GM19023 (cell line): ENCODE measurements around the gene SHCBP1.
"Not testable (repeated sequence)": the region's sequence is repeated elsewhere in the genome, so short reads cannot be mapped to it uniquely, and the experiment has no call there.

Source experiments
- ATAC-seq: cut with Tn5 transposase; IDR thresholded peaks from one replicate; pipeline ENCODE4 v1.9.1; 2021; ENCODE audit warnings: mild to moderate bottlenecking, moderate library complexity; ENCODE audit not compliant: unreplicated experiment

Gene SHCBP1

DNA sequence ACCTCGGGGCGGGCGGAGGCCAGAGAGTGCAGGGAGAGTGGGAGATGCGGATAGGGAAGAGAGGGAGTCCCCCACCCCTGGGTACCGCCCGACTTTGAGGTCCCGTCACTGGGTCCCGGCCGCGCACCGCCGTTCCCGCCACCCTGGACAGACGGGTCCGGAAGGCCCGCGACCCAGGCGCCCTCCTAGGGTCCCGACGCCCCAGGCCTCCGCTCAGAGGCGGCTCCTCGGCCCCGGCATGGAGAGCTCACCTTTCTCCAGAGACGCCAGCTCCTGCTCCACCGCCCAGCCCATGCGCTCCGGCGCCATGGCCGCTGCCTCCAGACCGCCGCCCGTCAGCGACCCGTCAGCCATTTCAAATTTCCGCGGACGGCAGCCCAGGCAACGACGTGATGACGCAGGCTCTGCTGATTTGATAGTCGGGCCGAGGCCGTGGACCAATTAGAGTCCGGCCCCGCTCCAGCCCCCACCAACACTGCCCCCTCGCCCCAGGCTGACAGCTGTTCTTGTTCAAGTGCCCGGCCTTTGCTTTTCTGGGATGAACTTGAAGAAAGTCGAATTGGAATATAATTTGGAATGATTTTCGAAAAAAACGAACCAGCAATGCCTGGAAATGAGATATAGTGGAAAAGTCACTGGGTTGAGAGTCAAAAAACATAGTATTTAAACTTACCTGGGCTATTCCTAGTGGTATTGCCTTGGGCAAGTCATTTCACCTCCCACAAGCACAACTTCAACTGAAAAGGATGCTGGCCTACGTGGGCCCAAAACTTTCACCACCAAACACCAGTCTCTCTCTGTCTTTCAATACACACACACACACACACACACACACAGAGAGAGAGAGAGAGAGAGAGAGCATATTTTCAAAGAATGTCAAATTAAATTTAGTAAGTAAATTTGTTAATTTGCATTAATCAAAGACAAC is at the start of gene SHCBP1:
SHCBP1 (minus strand) TSS at position 374 of the 928 bp plus-strand sequence; CDS start at position 354, 20 bp downstream.
- ATAC-seq, result peak; percentile 95

- no peak for ATAC-seq
Measured at GRCh38 chr16:46662123-46662522, 40.9 kb upstream of the SHCBP1 start.

DNA sequence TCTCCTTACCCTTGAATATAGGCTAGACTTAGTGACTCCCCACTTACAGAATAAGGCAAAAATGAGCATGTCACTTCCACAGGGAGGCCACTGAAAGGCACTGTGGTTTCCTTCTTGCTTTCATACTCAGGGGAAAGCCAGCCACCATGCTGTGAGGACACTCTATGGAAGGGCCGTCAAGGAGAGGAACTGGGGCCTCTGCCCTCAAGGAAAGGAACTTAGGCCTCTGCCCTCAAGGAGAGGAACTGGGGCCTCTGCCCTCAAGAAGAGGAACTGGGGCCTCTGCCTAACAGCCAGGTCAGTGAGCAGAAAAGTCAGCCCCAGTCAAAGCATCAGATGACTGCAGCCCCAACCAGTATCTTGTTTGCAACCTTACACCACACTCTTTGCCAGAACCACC is 37.7 kb upstream of the SHCBP1 start:
- peak; percentile 89 for ATAC-seq

- no peak for ATAC-seq
Measured at GRCh38 chr16:46651305-46651704, 30.1 kb upstream of the SHCBP1 start.

DNA sequence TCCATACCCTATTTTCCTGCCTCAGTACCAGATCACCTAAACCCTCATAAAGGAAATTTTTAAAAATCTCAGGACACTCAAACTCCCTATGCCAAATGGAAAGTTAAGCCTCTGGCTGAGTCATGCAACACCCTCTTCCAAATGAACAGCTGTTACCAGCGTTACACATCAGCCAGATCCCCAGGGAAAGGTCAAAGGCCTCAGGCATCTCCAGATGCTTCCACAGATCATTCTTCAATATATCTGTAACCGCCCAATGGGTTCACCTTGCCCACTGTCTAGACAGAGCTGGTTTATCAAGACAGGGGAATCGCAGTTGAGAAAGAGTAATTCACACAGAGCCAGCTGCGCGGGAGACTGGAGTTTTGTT is 29.1 kb upstream of the SHCBP1 start:
- ATAC-seq, result no peak

- ATAC-seq, result no peak
Measured at GRCh38 chr16:46649588-46650253, 28.5 kb upstream of the SHCBP1 start.

GRCh38 chr16:46648656-46649055 is 27.5 kb upstream of the SHCBP1 start:
- no peak for ATAC-seq

GRCh38 chr16:46638947-46639925 is 18.1 kb upstream of the SHCBP1 start:
- no peak for ATAC-seq

- ATAC-seq, result no peak
Measured at GRCh38 chr16:46632778-46633733, 11.9 kb upstream of the SHCBP1 start.

DNA sequence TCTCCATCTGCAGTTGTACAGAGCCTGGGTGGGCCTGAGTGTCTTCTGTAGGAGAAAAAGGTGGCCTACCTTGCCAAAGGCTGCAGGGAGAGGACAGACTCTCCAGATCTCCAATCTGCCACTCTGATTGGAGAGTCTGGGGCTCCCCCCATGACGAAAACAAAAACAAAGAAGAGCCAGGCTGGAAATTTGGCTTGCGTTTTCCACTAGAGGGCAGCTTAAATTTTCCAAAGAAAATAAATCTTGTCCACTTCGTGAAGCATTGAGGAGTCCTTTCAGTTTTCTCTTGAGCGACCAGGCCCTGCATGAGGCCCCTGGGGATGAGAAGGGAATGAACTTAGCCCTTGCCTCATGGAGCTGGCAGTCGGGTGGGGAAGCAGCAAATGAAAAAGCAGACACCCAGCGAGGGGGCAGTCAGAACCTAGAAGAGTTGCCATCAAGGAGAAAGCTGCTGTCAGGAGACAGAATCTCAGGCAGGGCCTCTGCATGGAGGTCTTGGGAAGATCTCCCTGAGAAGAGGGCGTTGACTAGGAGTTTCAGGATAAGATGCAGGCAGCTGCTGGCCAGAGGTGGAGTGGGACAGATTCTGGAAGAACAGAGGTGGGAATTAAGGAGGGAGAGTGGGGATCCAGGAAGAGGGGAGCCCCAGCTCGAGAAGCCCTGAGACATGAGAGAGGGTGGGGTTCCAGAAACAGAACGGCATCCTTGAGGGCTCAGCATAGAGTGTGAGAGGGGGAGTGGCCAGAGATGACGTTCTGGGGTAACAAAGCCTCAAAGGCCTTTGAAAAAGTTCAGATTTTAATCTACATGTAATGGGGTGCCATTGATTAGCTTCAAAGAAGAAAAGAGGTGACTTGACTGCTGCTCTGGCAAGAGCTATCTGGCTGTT is 8.4 kb upstream of the SHCBP1 start:
- ATAC-seq, result no peak

- no peak for ATAC-seq
Measured at GRCh38 chr16:46627746-46628145, 6.6 kb upstream of the SHCBP1 start.

GRCh38 chr16:46626681-46627080 is 5.5 kb upstream of the SHCBP1 start:
- ATAC-seq, result not testable (repeated sequence)

- ATAC-seq, result not testable (repeated sequence)
Measured at GRCh38 chr16:46624862-46625261, 3.7 kb upstream of the SHCBP1 start.

GRCh38 chr16:46623707-46624106 is 2.5 kb upstream of the SHCBP1 start:
- ATAC-seq, result not testable (repeated sequence)

DNA sequence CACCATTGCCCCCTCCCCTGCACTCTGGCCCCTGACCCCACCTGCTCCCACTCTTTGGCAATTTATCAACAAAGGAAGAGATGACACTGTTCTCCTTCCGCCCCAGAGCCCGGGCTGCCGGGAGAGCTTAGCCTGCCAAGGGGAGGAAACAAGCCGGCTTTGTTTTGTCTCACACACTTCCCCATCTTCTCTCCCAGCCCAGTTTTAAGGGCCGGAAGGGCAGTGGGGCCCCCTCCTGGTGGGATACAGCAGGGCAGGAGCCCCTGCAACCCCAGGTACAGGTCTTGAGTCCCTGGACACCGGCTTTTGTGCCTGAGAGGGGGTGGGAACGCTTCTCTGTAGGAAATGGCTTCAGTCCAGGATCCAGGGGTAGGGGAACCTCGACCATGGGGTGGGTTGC is 2.1 kb upstream of the SHCBP1 start:
- not testable (repeated sequence) for ATAC-seq

DNA sequence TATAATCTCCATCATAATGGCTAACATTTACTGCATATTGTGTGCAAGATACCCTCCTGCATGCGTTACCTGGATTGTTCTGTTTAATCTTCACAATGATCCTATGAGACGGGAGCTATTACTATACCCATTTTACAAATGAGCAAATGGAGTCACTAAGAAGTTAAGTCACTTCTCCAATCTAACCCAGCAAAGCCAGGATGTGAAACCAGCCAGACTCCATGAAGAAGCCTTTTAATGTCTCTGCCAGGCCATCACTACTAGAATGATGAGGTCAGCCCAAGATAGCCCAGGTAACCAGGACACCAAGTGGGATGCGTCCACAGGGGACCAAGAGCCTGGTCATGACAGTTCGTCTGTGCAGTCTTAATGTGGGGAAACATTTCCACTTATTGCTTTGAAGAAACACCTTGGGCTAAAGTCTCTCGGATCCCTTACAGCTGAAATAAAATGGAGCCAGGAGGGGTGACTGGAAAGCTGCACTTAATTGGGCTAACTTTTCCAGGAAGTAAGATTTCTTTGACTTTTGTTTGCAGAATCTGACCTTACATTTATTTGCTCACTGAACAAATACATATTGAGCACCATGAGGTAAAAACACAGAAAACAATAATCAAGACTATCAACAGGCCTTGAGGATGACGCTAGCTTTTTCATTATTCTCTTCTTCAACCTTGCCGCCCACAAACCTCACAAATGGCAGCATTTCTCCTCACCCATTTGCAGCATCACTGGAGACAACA is 926 bp upstream of the SHCBP1 start:
- no peak for ATAC-seq

DNA sequence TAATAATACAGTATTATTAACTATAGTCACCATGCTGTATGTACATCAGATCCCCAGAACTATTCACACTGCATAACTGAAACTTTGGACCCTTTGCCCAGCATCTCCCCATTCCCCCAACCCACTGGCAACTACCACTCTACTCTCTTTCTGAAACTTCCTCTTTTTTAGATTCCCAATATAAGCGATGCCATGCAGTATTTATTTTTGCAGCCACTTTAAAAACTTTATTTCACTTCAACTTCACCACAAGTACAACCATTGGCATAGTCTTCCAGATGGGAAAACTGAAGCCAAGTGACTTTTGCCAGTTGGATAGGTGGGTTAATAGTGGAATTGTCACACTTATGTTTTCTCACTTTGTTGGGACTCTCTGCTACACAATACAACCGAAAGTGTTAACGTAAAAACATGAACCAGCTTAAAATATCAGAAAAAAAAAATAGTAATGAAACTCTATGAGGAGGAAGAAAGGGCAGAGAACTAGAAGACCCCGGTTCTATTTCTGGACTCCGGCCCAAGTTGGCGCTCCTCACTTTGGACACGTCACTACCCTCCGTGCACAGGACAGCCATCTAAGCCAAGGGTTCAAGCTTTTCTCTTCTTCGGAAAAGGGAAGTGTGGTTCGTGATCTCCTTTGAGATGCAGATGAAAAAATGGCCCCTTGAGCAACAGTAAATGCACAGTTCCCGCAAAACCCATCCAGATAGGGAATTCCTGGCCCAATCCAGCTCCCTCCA is 743 bp downstream of the SHCBP1 start:
- no peak for ATAC-seq
